GM12892 (cell line): ENCODE data around the gene NGF.

Source experiments
- POLR2A ChIP-seq: IDR thresholded peaks from 2 replicates; pipeline ENCODE4 v1.6.1; 2011; ENCODE audit warnings: low read depth, low read length, control low read depth
- POLR2AphosphoS5 ChIP-seq: IDR thresholded peaks from 2 replicates; pipeline ENCODE4 v1.6.1; 2011; ENCODE audit warnings: low read depth, low read length, control low read depth
- TAF1 ChIP-seq: IDR thresholded peaks from 2 replicates; pipeline ENCODE4 v1.6.1; 2011; ENCODE audit warnings: low read depth, mild to moderate bottlenecking, control low read depth, low read length, borderline replicate concordance

DNA sequence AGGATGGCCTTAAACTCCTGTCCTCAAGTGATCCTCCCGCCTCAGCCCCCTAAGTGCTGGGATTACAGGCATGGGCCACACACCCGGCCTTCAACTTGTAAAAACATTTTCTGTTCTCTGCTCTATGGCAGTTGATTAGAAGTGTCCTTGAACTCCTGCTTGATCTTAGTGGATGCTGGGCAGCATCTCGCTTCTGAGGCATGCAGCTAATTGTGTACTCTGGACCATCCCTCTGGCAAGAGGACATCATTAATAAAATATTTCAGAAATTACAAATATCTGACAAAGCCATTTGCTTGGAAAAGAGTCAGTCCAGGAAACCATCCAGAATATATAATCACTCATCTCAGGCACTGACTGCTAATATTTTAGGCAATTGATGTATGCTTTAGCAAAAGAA, 8.1 kb downstream of the NGF start:
- TF ChIP-seq POLR2AphosphoS5 = no peak
- no peak for TF ChIP-seq POLR2A
- TF ChIP-seq TAF1 = no peak
